Esophagus squamous epithelium (tissue), 4 donors: ENCODE data around the gene MATN1.

Experiments used
- POLR2A ChIP-seq, 4 donors: fragments of 450-650 bp; IDR thresholded peaks; one replicate each; pipeline ENCODE4 v1.6.1; 2017; ENCODE audit warnings: antibody characterized with exemption in 4 of 4, mild to moderate bottlenecking in 4 of 4, moderate library complexity in 3 of 4
- TF ChIP-seq, protein P1 (sequence below), 6 experiments: fragments of 450-650 bp in 4 of 6; fragments of 200-600 bp in 2 of 6; sonication (generic) in 2 of 6; IDR thresholded peaks; one replicate each; pipeline ENCODE4 v1.5.1; 2016 to 2019; ENCODE audit warnings: antibody characterized with exemption in 6 of 6, mild to moderate bottlenecking in 4 of 6, moderate library complexity in 4 of 6

DNA sequence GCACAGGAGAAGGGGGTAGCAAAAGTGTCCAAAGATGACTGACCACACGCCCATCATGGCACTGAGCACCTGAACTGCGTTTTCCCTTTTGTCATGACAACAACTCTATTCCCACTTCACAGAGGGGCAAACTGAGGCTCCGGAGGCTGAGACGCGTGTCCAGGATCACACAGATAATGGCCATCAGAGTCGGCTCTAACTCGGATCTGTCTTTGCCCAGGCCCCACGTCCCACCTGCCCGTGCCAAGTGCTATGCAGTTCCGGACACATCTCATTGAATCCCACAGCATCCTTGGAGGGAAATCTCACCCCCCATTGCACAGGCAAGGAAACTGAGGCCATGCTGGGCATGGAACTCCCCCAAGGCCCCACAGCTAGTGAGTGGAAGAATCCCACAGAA, 62.1 kb downstream of the MATN1 start:
- TF ChIP-seq, protein P1, sequence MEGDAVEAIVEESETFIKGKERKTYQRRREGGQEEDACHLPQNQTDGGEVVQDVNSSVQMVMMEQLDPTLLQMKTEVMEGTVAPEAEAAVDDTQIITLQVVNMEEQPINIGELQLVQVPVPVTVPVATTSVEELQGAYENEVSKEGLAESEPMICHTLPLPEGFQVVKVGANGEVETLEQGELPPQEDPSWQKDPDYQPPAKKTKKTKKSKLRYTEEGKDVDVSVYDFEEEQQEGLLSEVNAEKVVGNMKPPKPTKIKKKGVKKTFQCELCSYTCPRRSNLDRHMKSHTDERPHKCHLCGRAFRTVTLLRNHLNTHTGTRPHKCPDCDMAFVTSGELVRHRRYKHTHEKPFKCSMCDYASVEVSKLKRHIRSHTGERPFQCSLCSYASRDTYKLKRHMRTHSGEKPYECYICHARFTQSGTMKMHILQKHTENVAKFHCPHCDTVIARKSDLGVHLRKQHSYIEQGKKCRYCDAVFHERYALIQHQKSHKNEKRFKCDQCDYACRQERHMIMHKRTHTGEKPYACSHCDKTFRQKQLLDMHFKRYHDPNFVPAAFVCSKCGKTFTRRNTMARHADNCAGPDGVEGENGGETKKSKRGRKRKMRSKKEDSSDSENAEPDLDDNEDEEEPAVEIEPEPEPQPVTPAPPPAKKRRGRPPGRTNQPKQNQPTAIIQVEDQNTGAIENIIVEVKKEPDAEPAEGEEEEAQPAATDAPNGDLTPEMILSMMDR (IDR thresholded peaks at IDR 0.05): no peak
- TF ChIP-seq POLR2A (IDR thresholded peaks at IDR 0.05): no peak
